GM12873 (cell line): ENCODE data around the gene SHB.

ENCODE experiments used
- TF ChIP-seq, protein P1 (sequence below): IDR thresholded peaks from 2 replicates; pipeline ENCODE4 v1.5.1; 2012; ENCODE audit warnings: low read depth, mild to moderate bottlenecking, moderate library complexity, low read length, control low read depth; ENCODE audit not compliant: insufficient read depth; ENCODE audit errors: missing control alignments

Gene SHB

DNA sequence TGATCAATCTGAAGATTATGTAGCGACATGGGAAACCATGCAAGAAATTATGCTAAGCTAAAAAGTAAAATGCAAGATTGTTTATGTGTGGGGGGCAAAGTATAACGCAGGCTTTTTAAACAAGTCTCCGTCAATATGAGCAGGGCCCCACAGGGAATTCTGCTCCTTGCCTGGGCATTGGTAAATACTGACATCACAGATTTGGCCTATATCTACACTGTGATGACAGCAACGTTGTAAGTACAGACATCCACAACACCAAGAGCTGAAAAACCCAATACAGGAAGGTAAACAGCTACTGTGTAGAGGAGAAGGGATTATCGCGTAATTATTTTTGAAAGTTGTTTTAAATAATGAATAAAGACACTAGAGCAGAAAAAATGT, 90.6 kb downstream of the SHB start:
- TF ChIP-seq, protein P1, sequence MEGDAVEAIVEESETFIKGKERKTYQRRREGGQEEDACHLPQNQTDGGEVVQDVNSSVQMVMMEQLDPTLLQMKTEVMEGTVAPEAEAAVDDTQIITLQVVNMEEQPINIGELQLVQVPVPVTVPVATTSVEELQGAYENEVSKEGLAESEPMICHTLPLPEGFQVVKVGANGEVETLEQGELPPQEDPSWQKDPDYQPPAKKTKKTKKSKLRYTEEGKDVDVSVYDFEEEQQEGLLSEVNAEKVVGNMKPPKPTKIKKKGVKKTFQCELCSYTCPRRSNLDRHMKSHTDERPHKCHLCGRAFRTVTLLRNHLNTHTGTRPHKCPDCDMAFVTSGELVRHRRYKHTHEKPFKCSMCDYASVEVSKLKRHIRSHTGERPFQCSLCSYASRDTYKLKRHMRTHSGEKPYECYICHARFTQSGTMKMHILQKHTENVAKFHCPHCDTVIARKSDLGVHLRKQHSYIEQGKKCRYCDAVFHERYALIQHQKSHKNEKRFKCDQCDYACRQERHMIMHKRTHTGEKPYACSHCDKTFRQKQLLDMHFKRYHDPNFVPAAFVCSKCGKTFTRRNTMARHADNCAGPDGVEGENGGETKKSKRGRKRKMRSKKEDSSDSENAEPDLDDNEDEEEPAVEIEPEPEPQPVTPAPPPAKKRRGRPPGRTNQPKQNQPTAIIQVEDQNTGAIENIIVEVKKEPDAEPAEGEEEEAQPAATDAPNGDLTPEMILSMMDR = no peak

DNA sequence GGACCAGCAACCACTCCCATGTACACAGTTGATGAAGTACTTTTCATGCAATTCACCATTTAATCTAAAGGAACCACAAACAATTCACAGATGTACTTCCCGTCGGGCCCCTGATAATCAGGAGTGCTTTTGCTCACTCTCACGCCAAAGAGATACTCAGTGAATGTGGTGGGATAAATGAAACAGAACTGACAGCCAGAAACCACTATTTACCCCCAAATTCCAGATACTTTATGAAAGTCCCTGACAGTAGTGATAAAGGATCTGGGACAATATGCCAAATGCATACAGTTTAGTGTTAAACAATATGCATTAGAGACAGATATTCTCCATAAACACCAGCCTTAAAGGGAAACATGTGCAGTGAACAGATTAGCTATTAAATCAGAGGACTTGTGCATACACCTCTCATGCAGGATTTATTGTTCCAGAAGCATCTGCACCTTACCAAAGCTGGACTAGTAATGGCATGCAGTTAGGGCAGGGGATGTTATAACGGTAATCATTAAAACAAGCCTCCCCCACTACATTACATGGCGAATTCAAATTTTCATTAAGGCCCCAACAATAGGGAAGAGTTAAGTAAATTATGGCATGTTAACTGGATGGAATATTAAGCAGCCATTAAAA, 91.1 kb downstream of the SHB start:
- TF ChIP-seq, protein P1 = no peak

DNA sequence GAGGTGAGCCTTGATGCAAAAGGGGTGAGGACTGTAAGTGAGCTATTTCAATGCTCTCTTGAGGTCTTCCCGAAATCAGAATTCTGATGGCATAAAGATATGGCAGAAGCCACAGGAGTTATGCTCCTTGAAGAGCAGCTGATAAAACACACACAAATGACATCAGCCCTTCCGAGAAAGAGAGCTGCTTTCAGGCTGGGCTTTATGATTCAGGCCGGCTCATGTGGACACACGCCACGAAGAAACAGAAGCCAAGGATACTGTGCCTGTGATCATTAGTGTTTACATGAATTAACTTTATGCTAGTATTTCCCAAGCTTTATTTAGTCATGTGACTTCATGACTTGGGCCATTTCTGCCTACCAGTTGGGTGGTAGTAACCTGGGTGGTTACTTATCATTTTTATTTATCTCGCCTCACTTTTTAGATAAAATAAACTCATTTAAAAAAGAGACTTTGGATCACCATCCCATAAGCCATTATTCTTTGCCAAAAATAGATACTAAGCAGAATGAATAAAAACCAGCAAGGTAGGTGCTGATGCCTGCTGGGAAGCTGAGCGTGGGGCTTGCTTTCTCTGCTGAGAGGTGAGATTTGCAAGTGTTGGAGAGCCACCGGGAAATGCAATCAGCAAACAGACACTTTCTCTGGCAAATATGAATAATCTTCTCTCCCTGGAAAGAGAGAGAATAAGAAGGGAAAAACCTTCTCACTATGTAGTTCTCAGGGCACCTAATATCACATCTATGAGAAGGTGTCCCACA, 92.1 kb downstream of the SHB start:
- TF ChIP-seq, protein P1 = no peak

DNA sequence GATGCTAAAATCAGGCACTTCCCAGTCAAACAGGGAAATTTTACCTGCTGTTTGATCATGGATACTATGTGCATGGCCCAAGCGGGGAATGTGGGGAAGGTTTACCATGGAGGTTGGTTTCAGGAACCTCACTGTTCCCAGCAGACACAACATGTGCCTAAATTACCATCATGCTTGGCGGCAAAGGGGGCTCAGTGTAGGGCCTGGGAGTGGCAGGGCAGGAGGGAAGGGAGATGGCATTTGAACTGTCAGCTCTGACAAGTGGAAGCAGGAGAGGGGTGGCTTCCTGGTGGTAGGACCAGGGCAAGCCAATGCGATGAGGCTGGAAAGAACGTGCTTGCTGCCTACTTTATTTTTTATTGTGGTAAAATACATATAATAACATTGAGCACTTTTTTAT, 93.4 kb downstream of the SHB start:
- TF ChIP-seq, protein P1 = no peak

DNA sequence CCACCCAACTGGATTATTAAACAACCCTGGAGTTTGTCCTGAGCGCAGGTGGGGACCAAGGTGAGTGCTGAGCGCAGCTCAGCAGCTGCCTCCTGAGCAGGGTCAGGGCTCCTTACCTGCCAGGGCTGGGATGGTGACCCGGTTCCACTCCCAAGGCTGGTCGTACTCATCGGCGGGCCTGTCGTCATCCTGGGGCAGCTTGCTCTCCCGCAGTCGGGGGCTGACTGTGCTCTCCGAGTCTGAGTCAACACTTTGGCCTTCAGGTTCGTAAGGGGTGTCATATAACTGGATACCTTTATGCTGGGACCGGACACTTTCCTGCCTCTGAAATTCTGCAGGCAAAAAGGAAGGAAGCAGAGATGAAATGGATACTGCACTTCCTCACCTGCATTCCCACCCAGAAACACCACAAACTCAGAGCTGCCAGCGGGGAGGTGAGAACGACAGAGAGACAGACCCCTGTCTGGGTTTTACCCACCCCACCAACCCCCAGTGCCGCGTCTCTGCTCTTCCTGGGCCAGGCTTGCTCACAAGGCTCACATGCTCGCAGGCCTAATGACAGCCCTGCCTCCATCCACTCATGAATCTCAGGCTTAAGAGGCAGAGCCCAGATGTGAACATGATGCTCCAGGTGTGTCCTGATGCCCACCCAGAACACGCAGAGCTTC, 94.4 kb downstream of the SHB start:
- TF ChIP-seq, protein P1 = no peak

DNA sequence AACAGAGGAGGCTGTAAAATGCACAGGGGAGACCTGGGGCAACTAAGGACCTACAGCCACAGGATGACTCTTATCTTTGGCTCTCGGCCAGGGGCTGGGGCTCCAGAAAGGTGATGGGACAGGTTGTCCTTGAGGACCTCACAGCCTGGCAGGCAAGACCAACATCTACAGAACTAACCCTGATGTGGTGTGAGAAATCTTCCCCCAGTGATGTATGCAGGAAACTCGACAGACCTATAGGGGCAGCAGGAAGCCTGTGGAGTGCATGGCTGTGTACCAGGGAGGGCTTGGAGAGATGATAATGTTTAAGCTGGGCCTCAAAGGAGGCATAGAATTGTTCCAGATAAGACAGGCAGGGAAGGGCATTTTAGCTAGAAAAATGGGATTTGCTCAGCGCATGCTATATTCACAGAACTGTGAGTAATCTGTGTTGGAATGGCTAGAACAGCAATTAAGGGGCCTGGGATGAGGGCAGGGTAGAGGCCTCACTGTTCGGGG, 96.6 kb downstream of the SHB start:
- TF ChIP-seq, protein P1 = peak; percentile 26

DNA sequence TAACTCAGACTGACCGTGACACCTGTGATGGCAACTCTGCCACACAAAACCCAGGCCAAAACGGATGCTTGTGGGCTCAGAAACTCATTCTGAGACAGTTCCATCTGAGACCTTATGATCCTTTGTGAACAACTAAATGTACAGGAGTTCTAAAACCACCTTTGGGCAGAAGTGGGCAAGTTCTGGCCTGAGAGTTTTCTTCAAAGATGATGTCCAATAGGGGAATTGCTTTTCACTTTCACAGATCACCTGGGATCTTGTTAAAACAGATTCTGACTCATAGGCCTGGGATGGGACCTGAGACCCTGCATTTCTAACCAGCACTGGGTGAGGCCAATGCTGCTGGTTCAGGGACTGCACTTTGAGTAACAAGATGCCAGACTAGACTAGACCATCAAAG, 97.3 kb downstream of the SHB start:
- TF ChIP-seq, protein P1 = no peak
